Choroid plexus epithelial cell (primary cell): ENCODE measurements around the gene DOCK2.

Source experiments
- DNase-seq: peaks from one replicate; pipeline ENCODE4 v3.0.0-alpha.2; 2010; ENCODE audit warnings: low read depth
- H3K4me3 ChIP-seq: 2 replicates; pipeline ENCODE4 v1.5.1; 2011; ENCODE audit warnings: low read depth, mild to moderate bottlenecking, control low read depth, low read length, moderate library complexity
- TF ChIP-seq, protein P1 (sequence below): conservative IDR thresholded peaks from 2 replicates; pipeline ENCODE4 v1.5.1; 2011; ENCODE audit warnings: low read depth, mild to moderate bottlenecking, control low read depth, inconsistent platforms, low read length, moderate library complexity

The DOCK2 gene

DNA sequence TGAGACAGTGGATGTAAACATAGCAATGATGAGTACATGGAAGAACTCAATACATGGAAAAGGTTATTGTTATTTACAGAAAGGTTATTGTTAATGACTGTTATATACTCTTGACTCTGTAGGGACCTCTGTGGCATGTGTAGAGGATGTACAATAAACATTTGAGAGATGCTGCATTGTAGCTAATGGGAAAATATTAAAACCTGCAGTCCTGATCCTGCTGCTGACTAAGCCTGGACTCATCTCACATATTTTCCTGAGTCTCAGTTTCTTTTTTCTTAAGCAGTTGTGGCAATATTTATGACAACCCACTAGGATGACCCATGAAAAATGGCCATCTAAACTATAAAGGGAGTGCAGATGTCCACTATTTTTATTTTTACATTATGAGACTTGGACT, 75.4 kb downstream of the DOCK2 start:
- H3K4me3 ChIP-seq = no peak overlapping the region
- TF ChIP-seq, protein P1, sequence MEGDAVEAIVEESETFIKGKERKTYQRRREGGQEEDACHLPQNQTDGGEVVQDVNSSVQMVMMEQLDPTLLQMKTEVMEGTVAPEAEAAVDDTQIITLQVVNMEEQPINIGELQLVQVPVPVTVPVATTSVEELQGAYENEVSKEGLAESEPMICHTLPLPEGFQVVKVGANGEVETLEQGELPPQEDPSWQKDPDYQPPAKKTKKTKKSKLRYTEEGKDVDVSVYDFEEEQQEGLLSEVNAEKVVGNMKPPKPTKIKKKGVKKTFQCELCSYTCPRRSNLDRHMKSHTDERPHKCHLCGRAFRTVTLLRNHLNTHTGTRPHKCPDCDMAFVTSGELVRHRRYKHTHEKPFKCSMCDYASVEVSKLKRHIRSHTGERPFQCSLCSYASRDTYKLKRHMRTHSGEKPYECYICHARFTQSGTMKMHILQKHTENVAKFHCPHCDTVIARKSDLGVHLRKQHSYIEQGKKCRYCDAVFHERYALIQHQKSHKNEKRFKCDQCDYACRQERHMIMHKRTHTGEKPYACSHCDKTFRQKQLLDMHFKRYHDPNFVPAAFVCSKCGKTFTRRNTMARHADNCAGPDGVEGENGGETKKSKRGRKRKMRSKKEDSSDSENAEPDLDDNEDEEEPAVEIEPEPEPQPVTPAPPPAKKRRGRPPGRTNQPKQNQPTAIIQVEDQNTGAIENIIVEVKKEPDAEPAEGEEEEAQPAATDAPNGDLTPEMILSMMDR = no peak
- no peak for DNase-seq

DNA sequence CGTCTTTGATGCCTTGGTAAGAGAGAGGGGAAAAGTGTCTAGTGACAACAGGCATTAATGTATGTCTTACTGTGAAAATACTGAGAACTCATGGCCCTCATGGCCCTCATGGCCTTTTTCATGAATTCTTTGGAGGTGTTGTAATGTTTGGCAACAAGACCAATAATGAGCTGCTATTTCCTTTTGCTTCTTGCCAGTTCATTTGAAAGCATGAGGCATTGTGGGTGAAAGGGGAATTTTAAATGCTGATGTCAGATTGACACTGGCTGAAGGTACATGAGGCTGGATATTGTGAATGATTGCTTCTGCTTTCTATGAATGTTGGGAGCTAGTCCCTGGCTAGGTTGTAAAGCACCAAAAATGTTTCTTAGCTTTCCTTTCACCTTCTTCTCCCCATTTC, 79.2 kb downstream of the DOCK2 start:
- no peak overlapping the region for H3K4me3 ChIP-seq
- TF ChIP-seq, protein P1 = no peak
- DNase-seq = peak; percentile 86

DNA sequence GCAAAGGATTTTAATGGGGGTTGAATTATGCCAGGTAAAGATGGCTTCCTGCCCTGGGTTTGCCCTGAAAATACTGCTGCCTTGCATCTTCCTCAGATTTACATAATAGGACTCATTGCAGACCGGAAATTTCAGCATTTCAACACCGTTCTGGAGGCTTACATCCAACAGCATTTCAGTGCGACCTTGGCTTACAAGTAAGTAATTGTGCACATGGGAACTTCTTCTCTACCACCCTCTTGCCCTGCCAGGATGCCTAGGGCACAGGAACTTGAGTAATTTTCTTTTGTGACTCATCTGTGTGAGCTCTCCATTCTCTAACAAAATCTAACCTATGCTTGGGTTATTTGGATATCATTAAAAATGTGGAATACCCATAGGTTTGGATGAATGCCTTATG, 80.2 kb downstream of the DOCK2 start:
- peak; percentile 35 for DNase-seq
- TF ChIP-seq, protein P1 = no peak
- no peak overlapping the region for H3K4me3 ChIP-seq

DNA sequence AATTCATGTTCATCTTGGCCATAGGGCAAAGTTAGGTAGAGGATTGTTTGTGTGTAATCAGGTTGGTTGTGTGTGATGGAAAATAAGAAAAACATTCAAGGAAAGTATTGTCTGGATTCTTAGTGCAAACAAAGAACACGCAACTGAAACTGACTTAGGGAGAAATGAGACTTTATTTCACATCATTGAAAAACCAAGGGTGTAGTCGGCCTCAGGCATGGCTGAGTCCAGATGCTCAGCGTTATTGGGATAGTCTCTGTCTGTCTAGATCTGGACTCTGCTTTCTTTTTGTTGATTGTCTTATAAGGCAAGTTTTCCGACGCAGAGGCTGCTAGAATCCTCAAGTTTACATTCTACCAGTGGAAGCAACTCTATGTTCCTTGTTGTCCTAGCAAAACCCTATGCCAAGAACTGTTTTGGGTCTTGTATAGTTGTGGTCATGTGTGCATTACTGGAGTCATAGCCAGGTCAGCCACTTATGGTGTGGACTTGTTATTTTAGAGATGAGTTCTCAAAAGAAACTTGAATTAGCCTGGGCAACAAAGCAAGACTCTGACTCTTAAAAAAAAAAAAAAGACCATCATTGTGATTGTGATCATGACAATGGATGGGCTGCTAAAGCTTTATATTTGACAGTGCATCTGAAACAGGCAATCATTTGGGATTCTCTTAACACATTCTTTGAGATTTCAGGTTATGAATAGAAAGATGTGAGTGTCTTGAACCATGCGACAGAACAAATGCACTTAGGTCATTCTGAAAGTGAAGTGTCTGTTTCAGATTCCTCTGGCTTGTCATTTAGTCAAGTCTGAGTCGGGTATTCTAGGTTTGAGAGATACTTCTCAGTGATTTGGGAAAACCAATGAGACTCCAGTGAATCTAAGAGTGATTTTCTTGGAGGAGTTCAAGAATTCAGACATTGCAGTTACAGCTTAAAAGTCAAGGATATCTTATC, 82.6 kb downstream of the DOCK2 start:
- no peak for DNase-seq
- H3K4me3 ChIP-seq = no peak overlapping the region
- TF ChIP-seq, protein P1 = no peak

DNA sequence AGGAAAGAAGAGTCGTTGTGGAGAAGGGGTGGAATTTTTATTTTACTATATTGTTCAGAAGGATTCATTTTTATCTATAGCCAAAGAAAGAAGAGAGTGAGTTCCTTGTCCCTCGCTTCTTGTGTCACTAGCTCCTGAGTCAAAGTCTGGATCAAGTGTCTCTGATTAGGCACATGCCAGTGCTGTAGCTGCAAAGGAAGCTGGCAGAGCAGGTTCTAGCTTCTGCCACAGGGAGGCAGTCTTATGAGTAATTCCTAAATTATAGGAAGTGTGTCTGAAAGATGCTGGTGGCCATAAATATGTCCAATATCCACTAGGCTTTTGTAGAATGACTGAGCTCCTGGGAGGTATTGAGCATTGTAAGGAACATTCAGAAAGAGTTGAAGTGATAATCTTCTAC, 84.7 kb downstream of the DOCK2 start:
- TF ChIP-seq, protein P1 = peak; percentile 31
- DNase-seq = no peak
- no peak overlapping the region for H3K4me3 ChIP-seq

DNA sequence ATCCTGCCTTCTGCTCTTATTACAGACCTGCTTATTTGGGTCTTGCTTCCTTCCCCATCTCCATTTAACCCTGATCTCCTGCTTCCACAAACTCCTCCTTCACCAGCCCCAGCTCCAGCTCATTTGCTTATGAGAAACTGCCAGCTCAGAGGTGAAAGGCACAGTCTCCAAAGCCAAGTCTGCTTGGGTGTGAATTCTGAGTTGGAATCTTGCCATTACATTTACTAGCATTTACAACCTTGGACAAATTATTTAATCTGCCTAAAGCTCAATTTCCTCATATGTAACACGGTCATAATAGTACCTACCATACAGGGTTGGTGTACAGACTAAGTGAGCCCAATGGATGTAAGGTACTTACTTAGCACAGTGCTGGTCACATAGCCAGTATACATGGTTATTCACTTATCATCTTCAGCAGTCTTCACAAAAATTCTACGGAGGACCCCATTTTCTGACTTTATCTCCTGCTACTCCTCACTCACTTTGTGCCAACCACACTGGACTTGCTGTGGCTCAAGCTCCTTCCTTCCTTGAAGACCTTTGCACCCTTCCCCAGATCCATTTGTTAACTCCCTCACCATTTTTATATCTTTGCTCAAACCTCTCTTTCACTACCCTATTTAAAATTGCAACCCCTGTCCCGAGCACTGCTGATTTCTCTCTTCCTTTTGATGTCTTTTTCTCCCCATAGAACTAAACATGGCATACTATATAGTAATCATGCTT, 86.2 kb downstream of the DOCK2 start:
- TF ChIP-seq, protein P1 = no peak
- DNase-seq = no peak
- no peak overlapping the region for H3K4me3 ChIP-seq
